ENCODE measurements around the gene VAPB. TPM values are rescaled to one million over a fixed set of nuclear protein-coding genes. Genes with fewer than 3 reads are reported as not detected.

The VAPB gene
- total RNA-seq, 1 donor from 2014 or later = 21.6 TPM

DNA sequence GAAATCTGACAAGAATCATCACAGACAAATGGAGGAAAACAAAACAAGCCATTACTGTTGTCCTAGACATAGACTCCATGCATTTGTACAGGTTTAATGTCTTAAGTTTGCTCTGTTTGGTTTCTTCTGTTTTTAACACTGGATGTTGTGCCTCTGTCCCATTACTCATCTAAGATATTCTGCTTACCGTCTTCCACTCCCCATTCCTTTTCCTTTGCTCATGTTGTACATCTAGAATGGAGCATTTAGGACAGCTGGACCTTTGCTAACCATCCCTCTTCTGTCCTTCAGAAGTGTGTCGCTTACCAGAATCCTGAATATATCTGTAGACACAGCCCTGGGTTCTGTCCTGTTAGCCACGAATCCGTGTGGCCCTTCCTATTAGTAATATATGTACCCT, 44.3 kb upstream of the VAPB start:
- Histone ChIP-seq H3K4me1 (peaks cover 13% of the 10 kb centered on the region), H3K4me3 (no peak overlapping the region), H3K36me3 (peaks cover 0 to 18% of the 10 kb centered on the region in 2 donors), H3K27ac (no peak overlapping the region), H3K27me3 (no peaks in the 10 kb centered on the region), H3K9me3 (no peaks in the 10 kb centered on the region)
- intact Hi-C loops (cut with DNase I) = no loop called here
- TF ChIP-seq POLR2AphosphoS5 (IDR thresholded peaks at IDR 0.05; ENCODE audit: insufficient read depth in 1 of 2, low read depth in 1 of 2) (no peak), POLR2A (IDR thresholded peaks at IDR 0.05) (no peak)
- TF ChIP-seq, protein P1, sequence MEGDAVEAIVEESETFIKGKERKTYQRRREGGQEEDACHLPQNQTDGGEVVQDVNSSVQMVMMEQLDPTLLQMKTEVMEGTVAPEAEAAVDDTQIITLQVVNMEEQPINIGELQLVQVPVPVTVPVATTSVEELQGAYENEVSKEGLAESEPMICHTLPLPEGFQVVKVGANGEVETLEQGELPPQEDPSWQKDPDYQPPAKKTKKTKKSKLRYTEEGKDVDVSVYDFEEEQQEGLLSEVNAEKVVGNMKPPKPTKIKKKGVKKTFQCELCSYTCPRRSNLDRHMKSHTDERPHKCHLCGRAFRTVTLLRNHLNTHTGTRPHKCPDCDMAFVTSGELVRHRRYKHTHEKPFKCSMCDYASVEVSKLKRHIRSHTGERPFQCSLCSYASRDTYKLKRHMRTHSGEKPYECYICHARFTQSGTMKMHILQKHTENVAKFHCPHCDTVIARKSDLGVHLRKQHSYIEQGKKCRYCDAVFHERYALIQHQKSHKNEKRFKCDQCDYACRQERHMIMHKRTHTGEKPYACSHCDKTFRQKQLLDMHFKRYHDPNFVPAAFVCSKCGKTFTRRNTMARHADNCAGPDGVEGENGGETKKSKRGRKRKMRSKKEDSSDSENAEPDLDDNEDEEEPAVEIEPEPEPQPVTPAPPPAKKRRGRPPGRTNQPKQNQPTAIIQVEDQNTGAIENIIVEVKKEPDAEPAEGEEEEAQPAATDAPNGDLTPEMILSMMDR (IDR thresholded peaks at IDR 0.05) = no peak
- no peak for DNase-seq (ENCODE audit: extremely low spot score in 2 of 2)

DNA sequence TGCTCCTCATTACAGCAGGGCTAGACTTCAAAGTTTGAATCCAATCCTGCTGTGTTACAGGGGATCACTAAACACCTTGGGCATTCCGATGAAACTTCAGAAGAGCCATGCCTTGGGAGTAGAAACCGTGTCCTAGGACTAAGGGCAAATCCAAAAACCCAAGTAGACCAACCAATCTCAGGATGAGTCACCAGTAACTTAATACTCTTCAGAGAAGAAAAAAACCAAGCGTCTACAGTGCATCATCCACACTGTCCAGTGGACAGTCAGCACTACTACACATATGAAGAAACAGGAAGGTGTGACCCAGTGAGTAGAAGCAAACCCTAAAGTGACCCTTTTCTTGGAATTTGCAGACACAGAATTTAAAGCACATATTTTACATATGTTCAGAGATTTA, 39.5 kb upstream of the VAPB start:
- Histone ChIP-seq H3K4me1 (no peaks in the 10 kb centered on the region), H3K27ac (no peak overlapping the region), H3K4me3 (no peak overlapping the region), H3K27me3 (no peaks in the 10 kb centered on the region), H3K36me3 (peaks cover 0 to 26% of the 10 kb centered on the region in 2 donors), H3K9me3 (no peaks in the 10 kb centered on the region)
- no peak for DNase-seq (ENCODE audit: extremely low spot score in 2 of 2)
- intact Hi-C loops (cut with DNase I) = no loop called here
- TF ChIP-seq POLR2AphosphoS5 (IDR thresholded peaks at IDR 0.05; ENCODE audit: insufficient read depth in 1 of 2, low read depth in 1 of 2) = no peak
- TF ChIP-seq, protein P1 (IDR thresholded peaks at IDR 0.05) = no peak

DNA sequence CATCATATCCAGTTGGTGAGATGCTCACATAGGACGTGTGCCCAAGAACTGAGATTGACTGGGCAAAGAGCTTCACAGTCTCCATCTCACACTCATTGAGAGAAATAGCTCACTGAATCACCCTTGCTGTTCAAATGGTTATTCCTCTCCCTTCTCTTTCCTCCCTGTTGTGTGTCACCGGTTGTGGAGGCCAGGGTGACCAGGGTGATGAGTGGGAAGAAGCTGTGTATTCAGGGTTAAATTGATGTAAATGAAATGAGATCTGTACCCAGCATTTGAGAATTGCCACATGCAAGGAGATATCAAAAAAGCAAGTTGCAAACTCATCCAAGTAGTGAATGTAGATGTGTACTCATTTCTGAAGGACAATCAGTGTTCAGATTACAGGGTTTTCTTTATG, 36.6 kb upstream of the VAPB start:
- DNase-seq (ENCODE audit: extremely low spot score in 2 of 2) = no peak
- no peaks in the 10 kb centered on the region for H3K9me3 ChIP-seq
- no peak overlapping the region for H3K27ac ChIP-seq
- intact Hi-C loops (cut with DNase I) = no loop called here
- no peaks in the 10 kb centered on the region for H3K27me3 ChIP-seq
- H3K4me1 ChIP-seq = no peaks in the 10 kb centered on the region
- H3K36me3 ChIP-seq = peaks cover 0 to 12% of the 10 kb centered on the region in 2 donors
- H3K4me3 ChIP-seq = no peak overlapping the region
- TF ChIP-seq POLR2AphosphoS5 (IDR thresholded peaks at IDR 0.05; ENCODE audit: insufficient read depth in 1 of 2, low read depth in 1 of 2) (no peak), POLR2A (IDR thresholded peaks at IDR 0.05) (no peak)

DNA sequence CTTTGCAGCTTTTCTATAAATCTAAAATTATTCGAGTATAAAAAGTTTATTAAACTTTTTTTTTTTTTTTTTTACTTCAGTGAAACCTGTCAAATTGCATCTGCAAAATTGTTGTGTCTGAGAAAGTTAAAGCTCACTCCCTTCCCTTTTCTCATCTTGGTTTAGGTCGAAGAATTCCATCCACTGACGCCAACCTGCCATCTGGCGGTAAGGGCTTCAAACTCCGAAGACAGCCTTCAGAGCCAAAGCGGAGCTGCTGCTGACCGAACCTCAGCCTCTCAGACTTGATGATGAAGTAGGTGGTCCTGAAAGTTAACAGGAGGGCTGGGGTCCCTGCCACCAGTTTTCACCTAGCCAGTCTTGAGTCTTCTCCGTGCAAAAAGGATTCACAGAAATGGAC, 29.6 kb upstream of the VAPB start:
- H3K36me3 ChIP-seq = peaks cover 5 to 19% of the 10 kb centered on the region in 2 donors

DNA sequence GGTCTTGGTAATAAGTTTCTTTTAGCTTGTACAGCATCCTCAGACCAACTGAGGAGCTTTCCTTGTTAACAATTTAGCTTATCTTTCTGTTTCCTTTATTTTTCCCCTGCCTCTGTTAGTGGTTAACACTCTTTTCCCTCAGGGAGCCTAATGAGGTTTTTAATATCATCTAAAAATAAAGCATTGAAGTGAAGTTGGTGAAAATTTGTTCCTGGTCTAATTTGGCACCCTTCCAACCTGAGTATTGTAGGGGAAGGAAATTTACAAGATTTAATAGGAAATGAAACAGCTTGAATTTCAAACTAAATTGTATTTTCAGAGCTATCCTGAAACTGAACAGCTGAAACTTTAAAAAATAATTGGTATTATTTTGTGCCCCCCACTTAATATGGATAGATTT, 28.1 kb upstream of the VAPB start:
- no peak for DNase-seq (ENCODE audit: extremely low spot score in 2 of 2)
- Histone ChIP-seq H3K36me3 (peaks cover 5 to 24% of the 10 kb centered on the region in 2 donors), H3K9me3 (no peaks in the 10 kb centered on the region), H3K4me3 (no peak overlapping the region), H3K27ac (no peak overlapping the region), H3K27me3 (no peaks in the 10 kb centered on the region), H3K4me1 (peaks cover 11% of the 10 kb centered on the region)
- intact Hi-C loops (cut with DNase I) = no loop called here
- TF ChIP-seq POLR2AphosphoS5 (IDR thresholded peaks at IDR 0.05; ENCODE audit: insufficient read depth in 1 of 2, low read depth in 1 of 2) = no peak
- TF ChIP-seq, protein P1 (IDR thresholded peaks at IDR 0.05) = no peak

More for the DNA sequence above, 29.6 kb upstream of the VAPB start:
- no peak for TF ChIP-seq POLR2AphosphoS5 (IDR thresholded peaks at IDR 0.05; ENCODE audit: insufficient read depth in 1 of 2, low read depth in 1 of 2)
- no peak for TF ChIP-seq POLR2A (IDR thresholded peaks at IDR 0.05)
- TF ChIP-seq, protein P1 (IDR thresholded peaks at IDR 0.05) = no peak
- H3K4me1 ChIP-seq = peaks cover 11% of the 10 kb centered on the region
- no peaks in the 10 kb centered on the region for H3K9me3 ChIP-seq
- H3K4me3 ChIP-seq = no peak overlapping the region
- no peaks in the 10 kb centered on the region for H3K27me3 ChIP-seq
- H3K27ac ChIP-seq = no peak overlapping the region
- no peak for DNase-seq (ENCODE audit: extremely low spot score in 2 of 2)
- intact Hi-C loops (cut with DNase I) = no loop called here

All from vagina (tissue), 2 donors.